ENCODE results near the gene NGF.

DNA sequence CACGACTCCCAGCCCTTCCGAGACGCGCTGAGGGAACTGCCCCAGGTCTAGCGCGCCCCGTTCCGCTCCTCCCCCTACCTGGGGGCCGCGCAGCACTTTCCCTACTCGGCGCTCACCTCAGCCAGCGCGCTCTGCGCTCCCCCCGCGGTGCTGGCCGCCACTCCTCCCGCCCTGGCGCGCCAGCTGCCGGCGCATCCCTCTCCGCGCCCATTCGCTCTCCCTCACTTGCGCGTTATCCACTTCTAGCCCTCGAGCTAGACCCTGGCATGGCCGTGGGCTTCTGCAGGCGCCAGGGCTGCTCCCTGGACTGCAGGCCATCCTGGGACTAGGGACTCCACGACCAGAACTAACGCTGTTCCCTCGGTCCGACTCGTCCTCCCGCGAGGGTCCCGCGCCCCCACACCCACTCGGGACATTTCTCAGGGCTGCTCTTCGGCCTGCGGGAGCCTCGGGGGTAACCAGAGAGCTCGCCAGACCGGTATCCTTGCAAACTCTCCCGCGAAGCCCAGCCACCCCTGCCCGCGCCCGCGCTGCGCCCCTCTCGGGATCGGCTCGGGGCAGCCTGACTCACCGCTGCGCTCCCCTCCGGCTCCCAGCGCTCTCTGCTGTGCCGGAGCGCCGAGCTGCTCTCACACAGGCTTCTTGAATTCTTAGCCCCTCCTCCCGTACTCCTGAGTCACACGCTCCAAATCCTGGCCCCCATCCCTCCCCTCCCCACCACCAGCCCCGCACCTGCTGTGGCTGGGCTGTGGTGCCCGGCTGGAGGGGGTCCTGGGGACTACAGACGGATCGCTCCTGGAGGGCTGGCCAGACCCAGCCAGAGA, at the start of gene NGF:
- no peak for TF ChIP-seq CREB5 (CRISPR knock-in tag; IDR thresholded peaks at IDR 0.05; ENCODE audit: low read depth)
- TF ChIP-seq, protein P1, sequence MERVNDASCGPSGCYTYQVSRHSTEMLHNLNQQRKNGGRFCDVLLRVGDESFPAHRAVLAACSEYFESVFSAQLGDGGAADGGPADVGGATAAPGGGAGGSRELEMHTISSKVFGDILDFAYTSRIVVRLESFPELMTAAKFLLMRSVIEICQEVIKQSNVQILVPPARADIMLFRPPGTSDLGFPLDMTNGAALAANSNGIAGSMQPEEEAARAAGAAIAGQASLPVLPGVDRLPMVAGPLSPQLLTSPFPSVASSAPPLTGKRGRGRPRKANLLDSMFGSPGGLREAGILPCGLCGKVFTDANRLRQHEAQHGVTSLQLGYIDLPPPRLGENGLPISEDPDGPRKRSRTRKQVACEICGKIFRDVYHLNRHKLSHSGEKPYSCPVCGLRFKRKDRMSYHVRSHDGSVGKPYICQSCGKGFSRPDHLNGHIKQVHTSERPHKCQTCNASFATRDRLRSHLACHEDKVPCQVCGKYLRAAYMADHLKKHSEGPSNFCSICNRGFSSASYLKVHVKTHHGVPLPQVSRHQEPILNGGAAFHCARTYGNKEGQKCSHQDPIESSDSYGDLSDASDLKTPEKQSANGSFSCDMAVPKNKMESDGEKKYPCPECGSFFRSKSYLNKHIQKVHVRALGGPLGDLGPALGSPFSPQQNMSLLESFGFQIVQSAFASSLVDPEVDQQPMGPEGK (CRISPR knock-in tag; IDR thresholded peaks at IDR 0.05; ENCODE audit: borderline replicate concordance), result no peak
- TF ChIP-seq CSDC2 (CRISPR knock-in tag; IDR thresholded peaks at IDR 0.05), result no peak
- TF ChIP-seq ZNF70 (CRISPR knock-in tag; IDR thresholded peaks at IDR 0.05), result no peak
- no peak for TF ChIP-seq ZNF565 (CRISPR knock-in tag; conservative IDR thresholded peaks at IDR 0.05; ENCODE audit: low read depth)
- no peak for TF ChIP-seq ZNF8 (CRISPR knock-in tag; IDR thresholded peaks at IDR 0.05)
- TF ChIP-seq ZFP3 (CRISPR knock-in tag; IDR thresholded peaks at IDR 0.05), result no peak
- no peak for TF ChIP-seq TOX (CRISPR knock-in tag; IDR thresholded peaks at IDR 0.05; ENCODE audit: borderline replicate concordance)
- no peak for TF ChIP-seq OSR1 (CRISPR knock-in tag; IDR thresholded peaks at IDR 0.05)
- no peak for TF ChIP-seq PPARA (CRISPR knock-in tag; IDR thresholded peaks at IDR 0.05; ENCODE audit: borderline replicate concordance)
- TF ChIP-seq TCF4 (CRISPR knock-in tag; IDR thresholded peaks at IDR 0.05; ENCODE audit: borderline replicate concordance), result no peak
- TF ChIP-seq ZC3H10 (CRISPR knock-in tag; IDR thresholded peaks at IDR 0.05), result no peak
- no peak for TF ChIP-seq RARB (CRISPR knock-in tag; IDR thresholded peaks at IDR 0.05)
- TF ChIP-seq ARNTL (CRISPR knock-in tag; IDR thresholded peaks at IDR 0.05; ENCODE audit: borderline replicate concordance, low read depth), result no peak

Measured in SK-N-SH treated with all-trans-retinoic acid at 6 μM for 48 hours (cell line).